Measurements from ENCODE around the gene GDF7.
"Not testable (repeated sequence)": the region's sequence is repeated elsewhere in the genome, so short reads cannot be mapped to it uniquely, and the experiment has no call there.

Gene GDF7

DNA sequence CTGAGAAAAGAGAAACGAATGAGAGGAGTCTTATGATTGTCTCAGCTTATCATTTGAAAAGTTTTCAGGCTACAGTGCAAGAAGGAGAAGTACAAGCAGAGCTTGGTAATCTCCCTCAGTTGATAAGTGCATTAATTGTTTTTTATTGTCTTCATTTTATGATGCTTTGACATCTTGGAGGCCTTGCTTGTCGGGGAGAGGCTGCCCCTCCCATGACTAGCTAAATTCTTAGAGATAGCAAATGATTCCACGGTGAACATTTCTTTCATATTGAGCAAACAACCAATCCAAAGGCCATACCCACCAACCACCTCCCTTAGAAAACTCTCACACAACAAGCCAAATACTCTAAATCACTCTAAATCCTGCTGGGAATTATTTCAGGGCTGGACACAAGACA lies 39.8 kb downstream of the GDF7 start:
- no peak for DNase-seq

DNA sequence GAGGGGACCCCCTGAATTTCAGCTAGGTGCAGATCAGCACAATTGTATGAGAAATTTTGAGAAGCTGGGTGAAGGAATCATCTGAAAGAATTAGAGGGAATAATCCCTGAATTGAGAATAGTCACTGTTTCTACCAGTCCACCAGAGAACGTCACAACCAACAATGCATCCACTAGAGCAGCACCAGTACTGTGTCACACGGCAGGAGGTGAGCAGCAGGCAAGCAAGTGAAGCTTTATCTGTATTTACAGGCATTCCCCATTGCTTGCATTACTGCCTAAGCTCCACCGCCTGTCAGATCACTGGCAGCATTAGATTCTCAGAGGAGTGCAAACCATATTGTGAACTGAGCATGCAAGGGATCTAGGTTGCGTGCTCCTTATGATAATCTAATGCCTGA lies 40.7 kb downstream of the GDF7 start:
- DNase-seq, result no peak

GRCh38 chr2:20711641-20712040 lies 44.7 kb downstream of the GDF7 start:
- DNase-seq, result not testable (repeated sequence)

DNA sequence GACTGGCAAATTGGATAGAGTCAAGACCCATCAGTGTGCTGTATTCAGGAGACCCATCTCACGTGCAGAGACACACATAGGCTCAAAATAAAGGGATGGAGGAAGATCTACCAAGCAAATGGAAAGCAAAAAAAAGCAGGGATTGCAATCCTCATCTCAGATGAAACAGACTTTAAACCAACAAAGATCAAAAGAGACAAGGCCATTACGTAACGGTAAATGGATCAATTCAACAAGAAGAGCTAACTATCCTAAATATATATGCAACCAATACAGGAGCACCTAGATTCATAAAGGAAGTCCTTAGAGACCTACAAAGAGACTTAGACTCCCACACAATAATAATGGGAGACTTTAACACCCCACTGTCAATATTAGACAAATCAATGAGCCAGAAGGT lies 46.6 kb downstream of the GDF7 start:
- not testable (repeated sequence) for DNase-seq

DNA sequence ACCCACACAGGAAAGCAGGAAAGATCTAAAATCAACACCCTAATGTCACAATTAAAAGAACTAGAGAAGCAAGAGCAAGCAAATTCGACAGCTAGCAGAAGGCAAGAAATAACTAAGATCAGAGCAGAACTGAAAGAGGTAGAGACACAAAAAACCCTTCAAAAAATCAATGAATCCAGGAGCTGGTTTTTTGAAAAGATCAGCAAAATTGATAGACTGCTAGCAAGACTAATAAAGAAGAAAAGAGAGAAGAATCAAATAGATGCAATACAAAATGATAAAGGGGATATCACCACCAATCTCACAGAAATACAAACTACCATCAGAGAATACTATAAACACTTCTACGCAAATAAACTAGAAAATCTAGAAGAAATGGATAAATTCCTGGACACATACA lies 47.5 kb downstream of the GDF7 start:
- not testable (repeated sequence) for DNase-seq

DNA sequence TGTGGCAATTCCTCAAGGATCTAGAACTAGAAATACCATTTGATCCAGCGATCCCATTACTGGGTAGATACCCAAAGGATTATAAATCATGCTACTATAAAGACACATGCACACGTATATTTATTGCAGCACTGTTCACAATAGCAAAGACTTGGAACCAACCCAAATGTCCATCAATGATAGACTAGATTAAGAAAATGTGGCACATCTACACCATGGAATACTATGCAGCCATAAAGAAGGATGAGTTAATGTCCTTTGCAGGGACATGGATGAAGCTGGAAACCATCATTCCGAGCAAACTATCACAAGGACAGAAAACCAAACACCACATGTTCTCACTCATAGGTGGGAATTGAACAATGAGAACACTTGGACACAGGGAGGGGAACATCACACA lies 49.2 kb downstream of the GDF7 start:
- not testable (repeated sequence) for DNase-seq

GRCh38 chr2:20717641-20718040 lies 50.7 kb downstream of the GDF7 start:
- DNase-seq, result no peak

DNA sequence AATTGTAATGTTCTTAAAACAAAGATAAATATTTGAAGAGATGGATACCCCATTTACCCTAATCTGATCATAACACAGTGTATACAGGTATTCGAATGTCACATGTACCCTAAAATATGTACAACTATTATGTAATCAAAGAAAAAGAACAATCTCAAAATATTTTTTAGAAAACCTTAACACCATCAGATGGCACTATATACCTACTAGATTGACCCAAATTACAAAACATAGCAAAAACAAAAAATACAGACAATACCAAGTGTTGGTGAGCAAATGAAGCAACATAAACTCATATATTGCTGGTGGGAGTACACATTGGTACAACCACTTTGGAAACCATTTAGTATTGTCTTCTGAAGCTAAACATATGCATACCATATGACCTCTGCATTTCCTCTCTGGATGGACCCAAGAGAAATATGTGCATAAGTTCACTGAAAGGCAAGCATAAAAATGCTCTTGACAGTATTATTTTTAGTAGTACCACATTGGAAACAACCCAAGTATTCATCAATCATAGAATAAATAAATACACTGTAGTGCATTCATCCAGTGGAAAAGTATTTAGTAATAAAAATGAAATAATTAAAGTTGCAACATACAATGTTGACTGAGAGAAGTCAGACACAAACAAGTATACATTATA lies 55.8 kb downstream of the GDF7 start:
- DNase-seq, result no peak

DNA sequence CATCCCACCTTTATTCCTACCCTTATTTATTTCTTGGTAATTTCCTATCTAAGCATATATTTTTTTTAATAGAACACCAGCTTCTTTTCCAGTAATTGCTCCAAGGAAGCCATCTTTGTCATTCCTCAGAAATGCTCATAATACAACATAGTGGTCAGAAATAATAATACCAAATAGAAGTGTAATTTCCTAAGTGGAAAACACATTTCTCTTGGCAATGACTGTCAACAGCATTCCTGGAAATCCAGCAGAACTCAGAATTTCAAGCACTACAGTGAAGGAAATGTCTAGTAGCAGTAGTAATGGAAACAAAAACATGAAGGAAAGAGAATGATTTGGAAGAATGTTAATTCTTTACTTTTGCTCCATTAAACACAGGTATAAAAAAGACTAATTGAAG lies 56.6 kb downstream of the GDF7 start:
- DNase-seq, result no peak

DNA sequence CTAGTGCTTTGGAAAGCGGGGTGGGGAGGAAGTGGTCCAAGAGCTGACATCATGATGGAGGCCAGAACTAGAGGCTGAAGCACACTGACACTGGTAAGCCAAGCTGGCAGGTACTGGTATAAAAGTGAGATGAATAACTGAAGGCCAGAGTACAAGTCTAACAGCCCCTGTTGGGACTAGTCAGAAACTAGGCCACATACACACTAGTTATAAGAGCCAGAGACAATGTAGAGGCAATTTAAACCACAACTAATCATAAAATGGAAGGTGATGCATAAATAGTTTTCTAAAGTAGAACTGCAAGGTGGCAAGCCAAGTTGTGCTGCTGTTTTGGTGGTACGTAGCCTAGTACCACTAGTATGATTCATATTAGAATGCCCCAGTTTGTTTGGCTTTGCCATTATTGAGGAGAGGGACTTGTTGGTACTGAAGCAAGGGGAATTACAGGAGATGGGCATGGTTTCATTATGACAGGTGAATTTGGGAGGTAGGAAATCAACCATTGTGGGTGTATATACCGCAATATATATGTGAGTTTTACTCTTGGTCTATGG lies 57.6 kb downstream of the GDF7 start:
- DNase-seq, result no peak

- DNase-seq, result no peak
Measured at GRCh38 chr2:20725782-20726181, 58.8 kb downstream of the GDF7 start.

GRCh38 chr2:20726913-20727312 lies 60.0 kb downstream of the GDF7 start:
- DNase-seq, result no peak

GRCh38 chr2:20728114-20728758 lies 61.3 kb downstream of the GDF7 start:
- no peak for DNase-seq

Measured in NCI-H510A treated with DMSO at 0.1 percent for 48 hours (cell line).